WTC11 (cell line): ENCODE data around the gene ZNF512B. TPM values are rescaled to one million over a fixed set of nuclear protein-coding genes. Genes with fewer than 3 reads are reported as not detected.
A peak's percentile ranks its signal among the peaks of the same experiment; 100 is the strongest.

Source experiments
- AFF4 ChIP-seq: sonication (generic); formaldehyde crosslinking; IDR thresholded peaks from 2 replicates; pipeline ENCODE4 v1.8.1; 2023; ENCODE audit warnings: mild to moderate bottlenecking, missing genetic modification reagents, borderline replicate concordance
- ATF1 ChIP-seq: sonication (generic); formaldehyde crosslinking; IDR thresholded peaks from 2 replicates; pipeline ENCODE4 v1.8.1; 2023; ENCODE audit warnings: mild to moderate bottlenecking, moderate library complexity, missing genetic modification reagents
- CDX4 ChIP-seq: fragments of 250-450 bp; sonication (Bioruptor Pico); IDR thresholded peaks from 2 replicates; pipeline ENCODE4 v1.9.0; 2021; ENCODE audit warnings: moderate library complexity, mild to moderate bottlenecking, inconsistent platforms, borderline replicate concordance
- E2F1 ChIP-seq: sonication (generic); formaldehyde crosslinking; IDR thresholded peaks from 2 replicates; pipeline ENCODE4 v1.8.0; 2022; ENCODE audit warnings: mild to moderate bottlenecking, missing genetic modification reagents
- FOXK1 ChIP-seq: sonication (generic); formaldehyde crosslinking; IDR thresholded peaks from 2 replicates; pipeline ENCODE4 v1.8.0; 2022; ENCODE audit warnings: mild to moderate bottlenecking, moderate library complexity, missing genetic modification reagents
- HMGA2 ChIP-seq: fragments of 250-450 bp; sonication (Bioruptor Pico); IDR thresholded peaks from 2 replicates; pipeline ENCODE4 v1.4.0; 2021; ENCODE audit warnings: mild to moderate bottlenecking, moderate library complexity
- HMGXB4 ChIP-seq: sonication (generic); formaldehyde crosslinking; IDR thresholded peaks from 2 replicates; pipeline ENCODE4 v1.8.1; 2023; ENCODE audit warnings: mild to moderate bottlenecking, moderate library complexity, missing genetic modification reagents
- KAT7 ChIP-seq: sonication (generic); formaldehyde crosslinking; IDR thresholded peaks from 2 replicates; pipeline ENCODE4 v1.8.1; 2023; ENCODE audit warnings: missing genetic modification reagents, mild to moderate bottlenecking, borderline replicate concordance
- MXD4 ChIP-seq: fragments of 250-450 bp; sonication (Bioruptor Pico); IDR thresholded peaks from 2 replicates; pipeline ENCODE4 v1.8.0; 2021; ENCODE audit warnings: mild to moderate bottlenecking, moderate library complexity, borderline replicate concordance
- NR1H2 ChIP-seq: sonication (generic); formaldehyde crosslinking; IDR thresholded peaks from 2 replicates; pipeline ENCODE4 v1.9.0; 2021; ENCODE audit warnings: mild to moderate bottlenecking, moderate library complexity, missing genetic modification reagents
- OVOL2 ChIP-seq: fragments of 250-450 bp; sonication (Bioruptor Pico); IDR thresholded peaks from 2 replicates; pipeline ENCODE4 v1.9.0; 2021; ENCODE audit warnings: mild to moderate bottlenecking, borderline replicate concordance
- RORB ChIP-seq: fragments of 250-450 bp; sonication (Bioruptor Pico); IDR thresholded peaks from 2 replicates; pipeline ENCODE4 v1.9.0; 2021; ENCODE audit warnings: mild to moderate bottlenecking
- SOX15 ChIP-seq: fragments of 250-450 bp; sonication (Bioruptor Pico); IDR thresholded peaks from 2 replicates; pipeline ENCODE4 v1.9.0; 2021; ENCODE audit warnings: mild to moderate bottlenecking
- SP1 ChIP-seq: sonication (generic); formaldehyde crosslinking; conservative IDR thresholded peaks from 2 replicates; pipeline ENCODE4 v1.8.1; 2022; ENCODE audit warnings: missing genetic modification reagents
- STAT6 ChIP-seq: sonication (generic); formaldehyde crosslinking; conservative IDR thresholded peaks from 2 replicates; pipeline ENCODE4 v1.8.1; 2023; ENCODE audit warnings: mild to moderate bottlenecking, low read depth, missing genetic modification reagents, moderate library complexity
- TP53 ChIP-seq: sonication (generic); formaldehyde crosslinking; IDR thresholded peaks from 2 replicates; pipeline ENCODE4 v1.8.1; 2023; ENCODE audit warnings: mild to moderate bottlenecking, missing genetic modification reagents
- ZMAT4 ChIP-seq: fragments of 250-450 bp; sonication (Bioruptor Pico); IDR thresholded peaks from 2 replicates; pipeline ENCODE4 v1.9.0; 2021; ENCODE audit warnings: mild to moderate bottlenecking
- ZNF232 ChIP-seq: sonication (generic); formaldehyde crosslinking; IDR thresholded peaks from 2 replicates; pipeline ENCODE4 v1.8.0; 2022; ENCODE audit warnings: mild to moderate bottlenecking, missing genetic modification reagents
- ZNF263 ChIP-seq: sonication (generic); formaldehyde crosslinking; IDR thresholded peaks from 2 replicates; pipeline ENCODE4 v1.8.1; 2022; ENCODE audit warnings: low read depth, mild to moderate bottlenecking, moderate library complexity, missing genetic modification reagents
- ZNF512 ChIP-seq: sonication (generic); formaldehyde crosslinking; IDR thresholded peaks from 2 replicates; pipeline ENCODE4 v1.8.1; 2022; ENCODE audit warnings: missing genetic modification reagents, borderline replicate concordance
- ZNF671 ChIP-seq: fragments of 250-450 bp; sonication (Bioruptor Pico); IDR thresholded peaks from 2 replicates; pipeline ENCODE4 v1.8.0; 2021; ENCODE audit warnings: mild to moderate bottlenecking
- total RNA-seq: library from RNA; stranded (reverse); gene quantifications from 3 replicates; pipeline ENCODE4 v1.2.3, GENCODE V29; 2021

Gene ZNF512B
- total RNA-seq, 1 experiment from 2014 or later = 23.3 TPM

GRCh38 chr20:63980806-63981728, 11.3 kb upstream of the ZNF512B start, which contains the start of gene PRPF6 (continued):
- TF ChIP-seq STAT6 (CRISPR knock-in tag) = no peak
- no peak for TF ChIP-seq RORB
- no peak for TF ChIP-seq OVOL2
- TF ChIP-seq ZNF512 (CRISPR knock-in tag) = no peak
- TF ChIP-seq FOXK1 (CRISPR knock-in tag) = peak; percentile 97
- no peak for TF ChIP-seq ZNF263 (CRISPR knock-in tag)
- no peak for TF ChIP-seq AFF4 (CRISPR knock-in tag)
- no peak for TF ChIP-seq SOX15 (CRISPR knock-in tag)
- peak; percentile 94 for TF ChIP-seq HMGXB4 (CRISPR knock-in tag)
- no peak for TF ChIP-seq KAT7 (CRISPR knock-in tag)
- TF ChIP-seq MXD4 (CRISPR knock-in tag) = no peak
- TF ChIP-seq ZMAT4 (CRISPR knock-in tag) = no peak
- TF ChIP-seq E2F1 = no peak
- TF ChIP-seq SP1 (CRISPR knock-in tag) = peak; percentile 100
- no peak for TF ChIP-seq TP53 (CRISPR knock-in tag)
- no peak for TF ChIP-seq CDX4
- TF ChIP-seq ZNF232 = peak; percentile 92
- no peak for TF ChIP-seq ZNF671 (CRISPR knock-in tag)
- TF ChIP-seq ATF1 (CRISPR knock-in tag) = peak; percentile 91; the same call in 1 of the 2 replicates
- TF ChIP-seq NR1H2 (CRISPR knock-in tag) = no peak
- no peak for TF ChIP-seq HMGA2
